Measurements from ENCODE around the gene KIF13A. TPM values are rescaled to one million over a fixed set of nuclear protein-coding genes. Genes with fewer than 3 reads are reported as not detected.

KIF13A gene
- total and polyA plus RNA-seq, 2 experiments from 2014 or later: 8.4 to 28.2 TPM

DNA sequence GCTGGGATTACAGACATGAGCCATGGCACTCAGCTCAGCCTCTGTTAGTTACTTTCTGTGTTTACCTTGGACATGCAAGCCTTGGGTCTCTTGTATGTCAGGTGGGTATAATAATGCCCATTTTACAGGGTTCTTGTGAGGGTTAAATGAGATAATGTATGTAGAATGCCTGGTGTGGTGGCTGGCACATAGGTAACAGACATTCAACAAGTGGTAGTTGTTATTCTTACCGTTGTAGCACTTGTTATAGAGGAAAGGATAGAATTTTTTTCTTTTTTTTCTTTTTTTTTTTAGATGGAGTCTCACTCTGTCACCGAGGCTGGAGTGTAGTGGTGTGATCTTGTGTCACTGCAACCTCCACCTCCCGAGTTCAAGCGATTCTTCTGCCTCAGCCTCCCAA, 8.0 kb upstream of the KIF13A start (continued):
- TF ChIP-seq, protein P1, sequence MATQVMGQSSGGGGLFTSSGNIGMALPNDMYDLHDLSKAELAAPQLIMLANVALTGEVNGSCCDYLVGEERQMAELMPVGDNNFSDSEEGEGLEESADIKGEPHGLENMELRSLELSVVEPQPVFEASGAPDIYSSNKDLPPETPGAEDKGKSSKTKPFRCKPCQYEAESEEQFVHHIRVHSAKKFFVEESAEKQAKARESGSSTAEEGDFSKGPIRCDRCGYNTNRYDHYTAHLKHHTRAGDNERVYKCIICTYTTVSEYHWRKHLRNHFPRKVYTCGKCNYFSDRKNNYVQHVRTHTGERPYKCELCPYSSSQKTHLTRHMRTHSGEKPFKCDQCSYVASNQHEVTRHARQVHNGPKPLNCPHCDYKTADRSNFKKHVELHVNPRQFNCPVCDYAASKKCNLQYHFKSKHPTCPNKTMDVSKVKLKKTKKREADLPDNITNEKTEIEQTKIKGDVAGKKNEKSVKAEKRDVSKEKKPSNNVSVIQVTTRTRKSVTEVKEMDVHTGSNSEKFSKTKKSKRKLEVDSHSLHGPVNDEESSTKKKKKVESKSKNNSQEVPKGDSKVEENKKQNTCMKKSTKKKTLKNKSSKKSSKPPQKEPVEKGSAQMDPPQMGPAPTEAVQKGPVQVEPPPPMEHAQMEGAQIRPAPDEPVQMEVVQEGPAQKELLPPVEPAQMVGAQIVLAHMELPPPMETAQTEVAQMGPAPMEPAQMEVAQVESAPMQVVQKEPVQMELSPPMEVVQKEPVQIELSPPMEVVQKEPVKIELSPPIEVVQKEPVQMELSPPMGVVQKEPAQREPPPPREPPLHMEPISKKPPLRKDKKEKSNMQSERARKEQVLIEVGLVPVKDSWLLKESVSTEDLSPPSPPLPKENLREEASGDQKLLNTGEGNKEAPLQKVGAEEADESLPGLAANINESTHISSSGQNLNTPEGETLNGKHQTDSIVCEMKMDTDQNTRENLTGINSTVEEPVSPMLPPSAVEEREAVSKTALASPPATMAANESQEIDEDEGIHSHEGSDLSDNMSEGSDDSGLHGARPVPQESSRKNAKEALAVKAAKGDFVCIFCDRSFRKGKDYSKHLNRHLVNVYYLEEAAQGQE (IDR thresholded peaks at IDR 0.05; ENCODE audit: unreplicated experiment): no peak
- TF ChIP-seq STAT1 (IDR thresholded peaks at IDR 0.05; ENCODE audit: unreplicated experiment): no peak

DNA sequence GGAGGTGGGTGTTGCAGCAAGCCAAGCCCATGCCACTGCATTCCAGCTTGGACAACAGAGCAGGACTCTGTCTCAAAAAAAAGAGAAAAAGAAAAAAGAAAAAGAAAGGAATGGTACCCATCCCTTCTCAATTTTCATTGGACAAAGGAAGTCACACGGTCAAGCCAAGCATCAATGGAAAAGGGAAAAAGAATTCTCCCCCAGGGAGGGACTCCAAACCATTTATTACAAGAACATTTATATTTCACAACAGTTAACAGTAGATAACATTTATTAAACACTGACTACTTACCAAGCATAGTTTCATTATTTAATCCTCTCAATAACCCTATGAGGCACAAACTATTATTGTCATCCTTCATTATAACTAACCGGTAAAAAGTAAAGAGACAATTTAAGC, 6.6 kb upstream of the KIF13A start:
- H3F3A ChIP-seq (replicated peaks; ENCODE audit: low read depth): no peaks in the 10 kb centered on the region
- no peaks in the 10 kb centered on the region for H3K4me1 ChIP-seq (ENCODE audit: insufficient read depth)
- H3K36me3 ChIP-seq (ENCODE audit: insufficient read depth): no peaks in the 10 kb centered on the region
- Mint-ChIP-seq H3K4me3 (no peak overlapping the region), H3K27ac (no peak overlapping the region), H3K4me1 (no peaks in the 10 kb centered on the region; the same call in 2 of the 3 replicates), H3K36me3 (ENCODE audit: low read depth) (no peaks in the 10 kb centered on the region), H3K27me3 (ENCODE audit: insufficient read depth, low read depth, poor library complexity) (peaks cover 4% of the 10 kb centered on the region), H3K9me3 (no peaks in the 10 kb centered on the region)
- no peaks in the 10 kb centered on the region for H3K79me2 ChIP-seq (replicated peaks; ENCODE audit: insufficient read depth)
- H3K27me3 ChIP-seq (ENCODE audit: insufficient read depth): peaks cover 8% of the 10 kb centered on the region
- no peak overlapping the region for H3K4me3 ChIP-seq
- DNase-seq (ENCODE audit: low spot score) (no peak), ATAC-seq (no peak)
- H3K9me2 ChIP-seq (ENCODE audit: insufficient read depth): 0 out of 2 replicates have a peak, but pooled peaks cover 3% of the 10 kb centered on the region
- H3K4me2 ChIP-seq: no peak overlapping the region
- no peak overlapping the region for H3K27ac ChIP-seq (ENCODE audit: low read depth)
- no peaks in the 10 kb centered on the region for H4K20me1 ChIP-seq (replicated peaks; ENCODE audit: insufficient read depth)
- H2AFZ ChIP-seq: peak overlapping the region; percentile 66
- TF ChIP-seq ZNF331 (CRISPR knock-in tag; IDR thresholded peaks at IDR 0.05; ENCODE audit: low read depth) (no peak), NANOG (IDR thresholded peaks at IDR 0.05; ENCODE audit: borderline replicate concordance) (no peak), EZH2 (IDR thresholded peaks at IDR 0.05; ENCODE audit: low read depth, unreplicated experiment) (no peak), CREB1 (CRISPR knock-in tag; IDR thresholded peaks at IDR 0.05; ENCODE audit: low read depth) (no peak), STAT1 (IDR thresholded peaks at IDR 0.05; ENCODE audit: unreplicated experiment) (no peak), POLR2AphosphoS5 (IDR thresholded peaks at IDR 0.05; ENCODE audit: low read depth) (no peak), ETS1 (IDR thresholded peaks at IDR 0.05) (no peak), EZH2phosphoT487 (IDR thresholded peaks at IDR 0.05; ENCODE audit: unreplicated experiment) (no peak), ZNF114 (CRISPR knock-in tag; IDR thresholded peaks at IDR 0.05) (no peak)
- TF ChIP-seq, protein P2, sequence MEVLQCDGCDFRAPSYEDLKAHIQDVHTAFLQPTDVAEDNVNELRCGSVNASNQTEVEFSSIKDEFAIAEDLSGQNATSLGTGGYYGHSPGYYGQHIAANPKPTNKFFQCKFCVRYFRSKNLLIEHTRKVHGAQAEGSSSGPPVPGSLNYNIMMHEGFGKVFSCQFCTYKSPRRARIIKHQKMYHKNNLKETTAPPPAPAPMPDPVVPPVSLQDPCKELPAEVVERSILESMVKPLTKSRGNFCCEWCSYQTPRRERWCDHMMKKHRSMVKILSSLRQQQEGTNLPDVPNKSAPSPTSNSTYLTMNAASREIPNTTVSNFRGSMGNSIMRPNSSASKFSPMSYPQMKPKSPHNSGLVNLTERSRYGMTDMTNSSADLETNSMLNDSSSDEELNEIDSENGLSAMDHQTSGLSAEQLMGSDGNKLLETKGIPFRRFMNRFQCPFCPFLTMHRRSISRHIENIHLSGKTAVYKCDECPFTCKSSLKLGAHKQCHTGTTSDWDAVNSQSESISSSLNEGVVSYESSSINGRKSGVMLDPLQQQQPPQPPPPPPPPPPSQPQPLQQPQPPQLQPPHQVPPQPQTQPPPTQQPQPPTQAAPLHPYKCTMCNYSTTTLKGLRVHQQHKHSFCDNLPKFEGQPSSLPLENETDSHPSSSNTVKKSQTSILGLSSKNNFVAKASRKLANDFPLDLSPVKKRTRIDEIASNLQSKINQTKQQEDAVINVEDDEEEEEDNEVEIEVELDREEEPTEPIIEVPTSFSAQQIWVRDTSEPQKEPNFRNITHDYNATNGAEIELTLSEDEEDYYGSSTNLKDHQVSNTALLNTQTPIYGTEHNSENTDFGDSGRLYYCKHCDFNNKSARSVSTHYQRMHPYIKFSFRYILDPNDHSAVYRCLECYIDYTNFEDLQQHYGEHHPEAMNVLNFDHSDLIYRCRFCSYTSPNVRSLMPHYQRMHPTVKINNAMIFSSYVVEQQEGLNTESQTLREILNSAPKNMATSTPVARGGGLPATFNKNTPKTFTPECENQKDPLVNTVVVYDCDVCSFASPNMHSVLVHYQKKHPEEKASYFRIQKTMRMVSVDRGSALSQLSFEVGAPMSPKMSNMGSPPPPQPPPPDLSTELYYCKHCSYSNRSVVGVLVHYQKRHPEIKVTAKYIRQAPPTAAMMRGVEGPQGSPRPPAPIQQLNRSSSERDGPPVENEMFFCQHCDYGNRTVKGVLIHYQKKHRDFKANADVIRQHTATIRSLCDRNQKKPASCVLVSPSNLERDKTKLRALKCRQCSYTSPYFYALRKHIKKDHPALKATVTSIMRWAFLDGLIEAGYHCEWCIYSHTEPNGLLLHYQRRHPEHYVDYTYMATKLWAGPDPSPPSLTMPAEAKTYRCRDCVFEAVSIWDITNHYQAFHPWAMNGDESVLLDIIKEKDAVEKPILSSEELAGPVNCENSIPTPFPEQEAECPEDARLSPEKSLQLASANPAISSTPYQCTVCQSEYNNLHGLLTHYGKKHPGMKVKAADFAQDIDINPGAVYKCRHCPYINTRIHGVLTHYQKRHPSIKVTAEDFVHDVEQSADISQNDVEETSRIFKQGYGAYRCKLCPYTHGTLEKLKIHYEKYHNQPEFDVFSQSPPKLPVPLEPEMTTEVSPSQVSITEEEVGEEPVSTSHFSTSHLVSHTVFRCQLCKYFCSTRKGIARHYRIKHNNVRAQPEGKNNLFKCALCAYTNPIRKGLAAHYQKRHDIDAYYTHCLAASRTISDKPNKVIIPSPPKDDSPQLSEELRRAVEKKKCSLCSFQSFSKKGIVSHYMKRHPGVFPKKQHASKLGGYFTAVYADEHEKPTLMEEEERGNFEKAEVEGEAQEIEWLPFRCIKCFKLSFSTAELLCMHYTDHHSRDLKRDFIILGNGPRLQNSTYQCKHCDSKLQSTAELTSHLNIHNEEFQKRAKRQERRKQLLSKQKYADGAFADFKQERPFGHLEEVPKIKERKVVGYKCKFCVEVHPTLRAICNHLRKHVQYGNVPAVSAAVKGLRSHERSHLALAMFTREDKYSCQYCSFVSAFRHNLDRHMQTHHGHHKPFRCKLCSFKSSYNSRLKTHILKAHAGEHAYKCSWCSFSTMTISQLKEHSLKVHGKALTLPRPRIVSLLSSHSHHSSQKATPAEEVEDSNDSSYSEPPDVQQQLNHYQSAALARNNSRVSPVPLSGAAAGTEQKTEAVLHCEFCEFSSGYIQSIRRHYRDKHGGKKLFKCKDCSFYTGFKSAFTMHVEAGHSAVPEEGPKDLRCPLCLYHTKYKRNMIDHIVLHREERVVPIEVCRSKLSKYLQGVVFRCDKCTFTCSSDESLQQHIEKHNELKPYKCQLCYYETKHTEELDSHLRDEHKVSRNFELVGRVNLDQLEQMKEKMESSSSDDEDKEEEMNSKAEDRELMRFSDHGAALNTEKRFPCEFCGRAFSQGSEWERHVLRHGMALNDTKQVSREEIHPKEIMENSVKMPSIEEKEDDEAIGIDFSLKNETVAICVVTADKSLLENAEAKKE (CRISPR knock-in tag; IDR thresholded peaks at IDR 0.05): no peak
- TF ChIP-seq, protein P1 (IDR thresholded peaks at IDR 0.05; ENCODE audit: unreplicated experiment): no peak

Data from GM23338 (cell line).